K562 (cell line): ENCODE data around the gene PHACTR2. TPM values are rescaled to one million over a fixed set of nuclear protein-coding genes. Genes with fewer than 3 reads are reported as not detected.

Source experiments
- ATAC-seq: fragments of 200-7000 bp; cut with Tn5 transposase; 3 replicates; pipeline ENCODE4 v1.9.1; 2020; ENCODE audit warnings: moderate library complexity
- BruUV-seq: library from RNA; stranded (reverse); fragments of 400-500 nt; replicated peaks from 2 replicates; lab custom pipeline; 2021; lab: Mats Ljungman, UMichigan
- CTCF ChIA-PET: fragments of 300-600 bp; formaldehyde crosslinking; extraction: SDS; loops from one replicate; lab custom pipeline; 2021; ENCODE audit warnings: low intra/inter-chr PET ratio; lab: Yijun Ruan, JAX
- POLR2A ChIA-PET: fragments of 300-600, 350-650 bp; sonication (Branson Sonifier 250); formaldehyde crosslinking; extraction: SDS; loops from one replicate; lab custom pipeline; 2021; ENCODE audit warnings: antibody characterized with exemption, inconsistent platforms; lab: Yijun Ruan, JAX
- DNase-seq, 4 experiments: peaks; one replicate each; pipeline versions ENCODE4 v3.0.0 to v3.0.0-alpha.2; 2011 to 2018; ENCODE audit warnings: low spot score in 3 of 4, mixed read lengths in 3 of 4; ENCODE audit errors: extremely low read depth in 1 of 4
- FAIRE-seq: peaks from 2 replicates; lab custom pipeline; 2011; peaks lifted over from hg19 to GRCh38; lab: Jason Lieb, UNC
- H2AFZ ChIP-seq: 2 replicates; pipeline ENCODE4 v1.6.0; 2011; ENCODE audit warnings: low read depth, low read length, control low read depth, inconsistent platforms
- H3K27ac ChIP-seq: fragments of 200-600 bp; 3 replicates; pipeline ENCODE4 v1.8.0; 2011; ENCODE audit warnings: low read depth, mild to moderate bottlenecking, control low read depth, inconsistent platforms, low read length, moderate library complexity, mixed read lengths; ENCODE audit errors: extremely low read depth
- H3K27me3 ChIP-seq, 2 experiments: fragments of 300-600 bp in 1 of 2; 2 replicates in 1 of 2; 3 replicates in 1 of 2; pipeline versions ENCODE4 v1.6.0 to v1.8.0; 2011; ENCODE audit warnings: inconsistent platforms in 2 of 2, low read length in 2 of 2, mild to moderate bottlenecking in 1 of 2, mixed read lengths in 1 of 2, moderate library complexity in 1 of 2; ENCODE audit not compliant: control insufficient read depth in 2 of 2, insufficient read depth in 2 of 2
- H3K36me3 ChIP-seq: fragments of 300-600 bp; 3 replicates; pipeline ENCODE4 v1.8.0; 2011; ENCODE audit warnings: mild to moderate bottlenecking, low read length, inconsistent platforms; ENCODE audit not compliant: control insufficient read depth, insufficient read depth
- H3K4me1 ChIP-seq, 2 experiments: fragments of 200-600 bp in 1 of 2; replicated peaks in 1 of 2; 2 replicates in 1 of 2; 3 replicates in 1 of 2; pipeline versions ENCODE4 v1.5.1 to v1.8.0; 2011; ENCODE audit warnings: inconsistent platforms in 2 of 2, low read length in 2 of 2, mild to moderate bottlenecking in 1 of 2, mixed read lengths in 1 of 2, moderate library complexity in 1 of 2; ENCODE audit not compliant: control insufficient read depth in 2 of 2, insufficient read depth in 2 of 2
- H3K4me2 ChIP-seq: 2 replicates; pipeline ENCODE4 v1.6.1; 2011; ENCODE audit warnings: low read length, control low read depth, inconsistent platforms, mixed read lengths; ENCODE audit not compliant: insufficient read depth
- H3K4me3 ChIP-seq: fragments of 200-600 bp; sonication (generic), shearing (Covaris generic); 2 replicates; pipeline ENCODE4 v1.5.1; 2016; ENCODE audit warnings: control low read depth, inconsistent platforms
- H3K79me2 ChIP-seq: fragments of 200-600 bp; 3 replicates; pipeline ENCODE4 v1.8.0; 2011; ENCODE audit warnings: low read length, inconsistent platforms; ENCODE audit not compliant: control insufficient read depth, insufficient read depth
- H3K9ac ChIP-seq, 2 experiments: 2 replicates each; pipeline versions ENCODE4 v1.6.0 to v1.6.1; 2011; ENCODE audit warnings: low read depth in 2 of 2, low read length in 2 of 2, control low read depth in 1 of 2, inconsistent platforms in 1 of 2, mild to moderate bottlenecking in 1 of 2, mixed read lengths in 1 of 2; ENCODE audit not compliant: insufficient read depth in 1 of 2
- H3K9me1 ChIP-seq: one replicate; pipeline ENCODE4 v1.6.0; 2011; ENCODE audit warnings: inconsistent platforms, mild to moderate bottlenecking, low read length, moderate library complexity; ENCODE audit not compliant: control insufficient read depth, insufficient read depth
- H3K9me3 ChIP-seq: replicated peaks from 2 replicates; pipeline ENCODE4 v1.5.1; 2011; ENCODE audit warnings: low read depth, low read length, inconsistent platforms; ENCODE audit not compliant: control insufficient read depth, insufficient read depth
- H4K20me1 ChIP-seq: replicated peaks from 2 replicates; pipeline ENCODE4 v1.6.1; 2011; ENCODE audit warnings: low read length, inconsistent platforms, mixed read lengths; ENCODE audit not compliant: control insufficient read depth, insufficient read depth
- ATF1 ChIP-seq, 2 experiments: fragments of 450-650 bp in 1 of 2; IDR thresholded peaks; 2 replicates each; pipeline ENCODE4 v1.6.1; 2016; ENCODE audit warnings: missing compliant biosample characterization in 1 of 2, missing genetic modification characterization in 1 of 2
- ELF2 ChIP-seq: fragments of 250-450 bp; sonication (Bioruptor Pico); IDR thresholded peaks from 2 replicates; pipeline ENCODE4 v1.5.0; 2021; ENCODE audit warnings: mild to moderate bottlenecking
- FOXA3 ChIP-seq, 2 experiments: fragments of 450-650 bp in 1 of 2; sonication (generic) in 1 of 2; formaldehyde crosslinking; IDR thresholded peaks in 1 of 2; conservative IDR thresholded peaks in 1 of 2; 2 replicates each; pipeline versions ENCODE4 v1.4.0 to v1.8.0; 2020 to 2022; ENCODE audit warnings: mild to moderate bottlenecking in 2 of 2, missing genetic modification reagents in 1 of 2
- IRF9 ChIP-seq: fragments of 450-650 bp; IDR thresholded peaks from 2 replicates; pipeline ENCODE4 v1.6.1; 2016; ENCODE audit warnings: missing biosample characterization, missing genetic modification characterization
- MYC ChIP-seq, 2 experiments: fragments of 250-450 bp in 1 of 2; sonication (Bioruptor Pico) in 1 of 2; IDR thresholded peaks; 2 replicates each; pipeline versions ENCODE4 v1.5.1 to v1.6.1; 2012 to 2021; ENCODE audit warnings: low read depth in 2 of 2, borderline replicate concordance in 1 of 2, improper control_type of control experiment in 1 of 2, low read length in 1 of 2, mild to moderate bottlenecking in 1 of 2, moderate library complexity in 1 of 2
- PCBP2 ChIP-seq: fragments of 200-400 bp; formaldehyde crosslinking; IDR thresholded peaks from 2 replicates; pipeline ENCODE4 v1.6.1; 2018; ENCODE audit warnings: low read length, low read depth, mild to moderate bottlenecking, moderate library complexity; ENCODE audit not compliant: poor library complexity, severe bottlenecking
- POLR3G ChIP-seq: IDR thresholded peaks from 2 replicates; pipeline ENCODE4 v1.6.1; 2011; ENCODE audit not compliant: insufficient read length, insufficient replicate concordance; ENCODE audit errors: extremely low read depth
- RBM15 ChIP-seq: fragments of 200-400 bp; formaldehyde crosslinking; IDR thresholded peaks from 2 replicates; pipeline ENCODE4 v1.6.1; 2018; ENCODE audit warnings: mild to moderate bottlenecking, low read length, moderate library complexity; ENCODE audit not compliant: insufficient read depth
- RFX5 ChIP-seq: IDR thresholded peaks from 2 replicates; pipeline ENCODE4 v1.6.1; 2011; ENCODE audit warnings: low read depth, mild to moderate bottlenecking, improper control_type of control experiment, low read length
- SOX6 ChIP-seq: fragments of 450-650 bp; IDR thresholded peaks from 2 replicates; pipeline ENCODE4 v1.6.1; 2014; ENCODE audit warnings: mild to moderate bottlenecking
- TAF15 ChIP-seq: fragments of 200-400 bp; formaldehyde crosslinking; IDR thresholded peaks from 2 replicates; pipeline ENCODE4 v1.6.1; 2017; ENCODE audit warnings: mild to moderate bottlenecking, low read depth, low read length, moderate library complexity
- ZBED1 ChIP-seq: IDR thresholded peaks from 2 replicates; pipeline ENCODE4 v1.6.1; 2014
- WGBS: fragments of 100-300 bp; shearing (Covaris generic); methylation state at CpG from one replicate; pipeline ENCODE4 v1.1.6; 2016; ENCODE audit warnings: low coverage, mixed read lengths; ENCODE audit not compliant: insufficient coverage; ENCODE audit errors: missing lambda C conversion rate; 5-methylcytosine and 5-hydroxymethylcytosine counted together
- in situ Hi-C: fragments of 300-500 bp; cut with MboI; formaldehyde crosslinking; loops from 4 replicates; pipeline ENCODE4 v1.15.0; 2018; ENCODE audit warnings: inconsistent platforms, mixed read lengths
- intact Hi-C: fragments of 100-400 bp; cut with micrococcal nuclease; formaldehyde crosslinking; loops from 2 replicates; pipeline ENCODE4 v1.14.2; 2022
- polyA plus RNA-seq, 8 experiments: library from polyadenylated mRNA; depleted of rRNA in 4 of 8; stranded (reverse) in 5 of 8; unstranded in 3 of 8; fragments of >200 nt; fragmentation: Nextera tagmentation in 2 of 8; fragmentation: Illumina TruSeq in 1 of 8; extraction: Ambion mirVana in 2 of 8; extraction: Trizol in 1 of 8; gene quantifications; 2 replicates each; pipeline versions ENCODE4 v1.2.1 to v1.2.3, GENCODE V29; 2011 to 2014; ENCODE audit warnings: inconsistent platforms in 1 of 8, missing spikeins in 1 of 8
- total RNA-seq, 7 experiments: library from RNA; depleted of rRNA in 6 of 7; stranded (reverse); fragments of >200 nt in 6 of 7; fragmentation: Illumina TruSeq in 2 of 7; extraction: Trizol in 2 of 7; gene quantifications; 2 replicates each; pipeline versions ENCODE4 v1.2.1 to v1.2.3, GENCODE V29; 2011 to 2021; ENCODE audit warnings: low replicate concordance in 1 of 7

PHACTR2 gene
- total and polyA plus RNA-seq, 9 of the 15 experiments (the other 6 are each of a cell fraction or from before 2014, with no cell fraction given): 5.3 to 52.5 (median 22.9) TPM

GRCh38 chr6:143754204-143754603 is 76.4 kb downstream of the PHACTR2 start:
- POLR2A ChIA-PET: no interaction called here
- peaks cover 3% of the 10 kb centered on the region; the same call in 1 of the 3 replicates for H3K36me3 ChIP-seq
- TF ChIP-seq MYC (IDR thresholded peaks at IDR 0.05; ENCODE audit: low read depth, low read length): no peak
- no peak for TF ChIP-seq MYC (CRISPR knock-in tag; IDR thresholded peaks at IDR 0.05; ENCODE audit: borderline replicate concordance, low read depth)
- TF ChIP-seq PCBP2: no peak
- TF ChIP-seq SOX6: no peak
- TF ChIP-seq ATF1 (CRISPR knock-in tag; IDR thresholded peaks at IDR 0.05): no peak
- no peak for TF ChIP-seq ATF1 (tag; IDR thresholded peaks at IDR 0.05)
- TF ChIP-seq RBM15: no peak
- TF ChIP-seq IRF9: no peak
- no peak for TF ChIP-seq POLR3G
- no peak for TF ChIP-seq RFX5
- TF ChIP-seq ZBED1: no peak
- no peak for TF ChIP-seq FOXA3 (CRISPR knock-in tag; conservative IDR thresholded peaks at IDR 0.05 in 1 of 2, IDR thresholded peaks at IDR 0.05 in 1 of 2)
- TF ChIP-seq TAF15: no peak
- no peak for TF ChIP-seq ELF2
- no TSS peak for BruUV-seq
- no peaks in the 10 kb centered on the region for H3K9me1 ChIP-seq
- no peak overlapping the region for H3K27ac ChIP-seq
- no peak for DNase-seq
- H3K4me2 ChIP-seq: no peak overlapping the region
- no peaks in the 10 kb centered on the region for H3K79me2 ChIP-seq
- WGBS: 47% methylated on average over 4 of the region's 4 CpGs
- H3K9ac ChIP-seq: no peak overlapping the region
- no peak for ATAC-seq
- no peak for FAIRE-seq
- in situ Hi-C loops: no loop called here
- no peaks in the 10 kb centered on the region for H4K20me1 ChIP-seq
- CTCF ChIA-PET: no interaction called here
- H2AFZ ChIP-seq: no peak overlapping the region
- 0 out of 2 replicates have a peak, but pooled peaks cover 2% of the 10 kb centered on the region for H3K9me3 ChIP-seq
- H3K4me1 ChIP-seq: peaks cover 4 to 9% of the 10 kb centered on the region in 2 experiments; a peak in 3 of 5 replicates
- H3K27me3 ChIP-seq: no peaks in the 10 kb centered on the region
- H3K4me3 ChIP-seq: no peak overlapping the region
- intact Hi-C loops: no loop called here
